Renal cortical epithelial cell (primary cell): ENCODE data around the gene ERP44. TPM values are rescaled to one million over a fixed set of nuclear protein-coding genes. Genes with fewer than 3 reads are reported as not detected.
"Not testable (repeated sequence)": the region's sequence is repeated elsewhere in the genome, so short reads cannot be mapped to it uniquely, and the experiment has no call there.

ENCODE experiments used
- DNase-seq: peaks from one replicate; pipeline ENCODE4 v3.0.0-alpha.2; 2011; ENCODE audit warnings: low read depth
- total RNA-seq: library from RNA; depleted of rRNA; stranded (reverse); fragments of >200 nt; gene quantifications from 2 replicates; pipeline ENCODE4 v1.2.3, GENCODE V29; 2014

ERP44 gene
- total RNA-seq, 1 donor from 2014 or later = 18.1 TPM

- not testable (repeated sequence) for DNase-seq
These were observed 29.7 kb downstream of the ERP44 start for GRCh38 chr9:100069068-100069467.

GRCh38 chr9:100067990-100068389, 30.8 kb downstream of the ERP44 start:
- DNase-seq = not testable (repeated sequence)

GRCh38 chr9:100066539-100066938, 32.3 kb downstream of the ERP44 start:
- no peak for DNase-seq

GRCh38 chr9:100064872-100065581, 33.8 kb downstream of the ERP44 start:
- DNase-seq = peak; percentile 15

GRCh38 chr9:100063185-100063584, 35.6 kb downstream of the ERP44 start:
- DNase-seq = peak; percentile 76

- DNase-seq = not testable (repeated sequence)
These were observed 36.1 kb downstream of the ERP44 start for GRCh38 chr9:100062683-100063082.

GRCh38 chr9:100058699-100059579, 39.9 kb downstream of the ERP44 start:
- no peak for DNase-seq

- DNase-seq = no peak
These were observed 41.2 kb downstream of the ERP44 start for GRCh38 chr9:100057624-100058023.

GRCh38 chr9:100056561-100056960, 42.2 kb downstream of the ERP44 start:
- DNase-seq = no peak

- DNase-seq = no peak
These were observed 46.4 kb downstream of the ERP44 start for GRCh38 chr9:100052375-100052774.

- no peak for DNase-seq
These were observed 49.2 kb downstream of the ERP44 start for GRCh38 chr9:100049551-100049950.

GRCh38 chr9:100038472-100038871, 60.3 kb downstream of the ERP44 start:
- DNase-seq = no peak

GRCh38 chr9:100033877-100034551, 64.8 kb downstream of the ERP44 start:
- no peak for DNase-seq

GRCh38 chr9:100030548-100030947, 68.3 kb downstream of the ERP44 start:
- DNase-seq = no peak

- DNase-seq = no peak
These were observed 69.5 kb downstream of the ERP44 start for GRCh38 chr9:100029251-100029650.

GRCh38 chr9:100028201-100028784, 70.5 kb downstream of the ERP44 start:
- peak; percentile 75 for DNase-seq

GRCh38 chr9:100027543-100027942, 71.3 kb downstream of the ERP44 start:
- DNase-seq = no peak

GRCh38 chr9:100021931-100022330, 76.9 kb downstream of the ERP44 start:
- DNase-seq = no peak

GRCh38 chr9:100020121-100020795, 78.5 kb downstream of the ERP44 start:
- DNase-seq = peak; percentile 67

- no peak for DNase-seq
These were observed 79.3 kb downstream of the ERP44 start for GRCh38 chr9:100019541-100019940.

- DNase-seq = no peak
These were observed 84.0 kb downstream of the ERP44 start for GRCh38 chr9:100014846-100015245.
